ENCODE measurements around the gene MORN1. TPM values are rescaled to one million over a fixed set of nuclear protein-coding genes. Genes with fewer than 3 reads are reported as not detected.

Gene MORN1
- total and polyA plus RNA-seq, 9 of the 15 experiments (the other 6 are each of a cell fraction or from before 2014, with no cell fraction given), result 0.24 to 9.3 (median 4.2) TPM

DNA sequence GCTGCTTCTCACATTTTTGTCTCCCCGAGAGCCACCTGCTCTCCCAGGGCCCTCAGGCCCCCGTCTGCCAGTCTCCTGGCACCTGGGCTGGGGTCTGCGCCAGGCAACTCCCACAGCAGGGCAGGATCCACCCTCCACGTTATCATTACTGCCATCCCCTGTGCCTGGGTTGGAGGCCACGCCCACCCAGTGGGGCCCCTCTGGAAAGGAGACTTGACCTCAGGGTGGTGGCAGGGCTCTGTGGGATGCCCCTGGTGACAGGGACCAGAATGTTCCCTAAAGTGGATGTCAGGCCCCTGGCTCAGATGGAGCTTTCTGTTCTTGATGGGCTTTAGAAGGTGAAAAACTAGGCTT lies 96.7 kb downstream of the MORN1 start (continued):
- TF ChIP-seq, protein P1, sequence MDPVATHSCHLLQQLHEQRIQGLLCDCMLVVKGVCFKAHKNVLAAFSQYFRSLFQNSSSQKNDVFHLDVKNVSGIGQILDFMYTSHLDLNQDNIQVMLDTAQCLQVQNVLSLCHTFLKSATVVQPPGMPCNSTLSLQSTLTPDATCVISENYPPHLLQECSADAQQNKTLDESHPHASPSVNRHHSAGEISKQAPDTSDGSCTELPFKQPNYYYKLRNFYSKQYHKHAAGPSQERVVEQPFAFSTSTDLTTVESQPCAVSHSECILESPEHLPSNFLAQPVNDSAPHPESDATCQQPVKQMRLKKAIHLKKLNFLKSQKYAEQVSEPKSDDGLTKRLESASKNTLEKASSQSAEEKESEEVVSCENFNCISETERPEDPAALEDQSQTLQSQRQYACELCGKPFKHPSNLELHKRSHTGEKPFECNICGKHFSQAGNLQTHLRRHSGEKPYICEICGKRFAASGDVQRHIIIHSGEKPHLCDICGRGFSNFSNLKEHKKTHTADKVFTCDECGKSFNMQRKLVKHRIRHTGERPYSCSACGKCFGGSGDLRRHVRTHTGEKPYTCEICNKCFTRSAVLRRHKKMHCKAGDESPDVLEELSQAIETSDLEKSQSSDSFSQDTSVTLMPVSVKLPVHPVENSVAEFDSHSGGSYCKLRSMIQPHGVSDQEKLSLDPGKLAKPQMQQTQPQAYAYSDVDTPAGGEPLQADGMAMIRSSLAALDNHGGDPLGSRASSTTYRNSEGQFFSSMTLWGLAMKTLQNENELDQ (CRISPR knock-in tag; IDR thresholded peaks at IDR 0.05; ENCODE audit: borderline replicate concordance), result no peak
- TF ChIP-seq MAFG (tag; conservative IDR thresholded peaks at IDR 0.05) (no peak), GTF2E2 (tag; IDR thresholded peaks at IDR 0.05) (no peak), POLR2G (IDR thresholded peaks at IDR 0.05; ENCODE audit: low read depth, low read length) (no peak), TRIM28 (IDR thresholded peaks at IDR 0.05) (no peak), KAT8 (IDR thresholded peaks at IDR 0.05; ENCODE audit: low read depth) (no peak), ATF6 (CRISPR knock-in tag; IDR thresholded peaks at IDR 0.05) (no peak), ZNF75A (CRISPR knock-in tag; IDR thresholded peaks at IDR 0.05) (no peak), BMI1 (IDR thresholded peaks at IDR 0.05; ENCODE audit: low read length) (no peak)
- TF ChIP-seq, protein P2, sequence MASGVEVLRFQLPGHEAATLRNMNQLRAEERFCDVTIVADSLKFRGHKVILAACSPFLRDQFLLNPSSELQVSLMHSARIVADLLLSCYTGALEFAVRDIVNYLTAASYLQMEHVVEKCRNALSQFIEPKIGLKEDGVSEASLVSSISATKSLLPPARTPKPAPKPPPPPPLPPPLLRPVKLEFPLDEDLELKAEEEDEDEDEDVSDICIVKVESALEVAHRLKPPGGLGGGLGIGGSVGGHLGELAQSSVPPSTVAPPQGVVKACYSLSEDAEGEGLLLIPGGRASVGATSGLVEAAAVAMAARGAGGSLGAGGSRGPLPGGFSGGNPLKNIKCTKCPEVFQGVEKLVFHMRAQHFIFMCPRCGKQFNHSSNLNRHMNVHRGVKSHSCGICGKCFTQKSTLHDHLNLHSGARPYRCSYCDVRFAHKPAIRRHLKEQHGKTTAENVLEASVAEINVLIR (CRISPR knock-in tag; IDR thresholded peaks at IDR 0.05), result no peak
- TF ChIP-seq, protein P3, sequence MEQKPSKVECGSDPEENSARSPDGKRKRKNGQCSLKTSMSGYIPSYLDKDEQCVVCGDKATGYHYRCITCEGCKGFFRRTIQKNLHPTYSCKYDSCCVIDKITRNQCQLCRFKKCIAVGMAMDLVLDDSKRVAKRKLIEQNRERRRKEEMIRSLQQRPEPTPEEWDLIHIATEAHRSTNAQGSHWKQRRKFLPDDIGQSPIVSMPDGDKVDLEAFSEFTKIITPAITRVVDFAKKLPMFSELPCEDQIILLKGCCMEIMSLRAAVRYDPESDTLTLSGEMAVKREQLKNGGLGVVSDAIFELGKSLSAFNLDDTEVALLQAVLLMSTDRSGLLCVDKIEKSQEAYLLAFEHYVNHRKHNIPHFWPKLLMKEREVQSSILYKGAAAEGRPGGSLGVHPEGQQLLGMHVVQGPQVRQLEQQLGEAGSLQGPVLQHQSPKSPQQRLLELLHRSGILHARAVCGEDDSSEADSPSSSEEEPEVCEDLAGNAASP (IDR thresholded peaks at IDR 0.05), result no peak

Measured in K562 (cell line).